Calu3 (cell line): ENCODE measurements around the gene RRP15. TPM values are rescaled to one million over a fixed set of nuclear protein-coding genes. Genes with fewer than 3 reads are reported as not detected.

Experiments
- BruUV-seq: library from RNA; stranded (reverse); fragments of 400-500 nt; replicated peaks from 2 replicates; lab custom pipeline; 2021; lab: Mats Ljungman, UMichigan
- CTCF ChIA-PET: fragments of 300-600 bp; sonication (Branson Sonifier 250); formaldehyde crosslinking; loops from one replicate; lab custom pipeline; 2022; ENCODE audit warnings: antibody characterized with exemption; lab: Charles Lee
- DNase-seq: peaks from one replicate; pipeline ENCODE4 v3.0.0; 2022
- H3K27ac Mint-ChIP-seq: one replicate; pipeline ENCODE4 v1.8.0; 2022; ENCODE audit warnings: mixed read lengths; ENCODE audit not compliant: unreplicated experiment
- H3K27me3 Mint-ChIP-seq: one replicate; pipeline ENCODE4 v1.8.0; 2022; ENCODE audit warnings: mixed read lengths; ENCODE audit not compliant: unreplicated experiment
- H3K36me3 Mint-ChIP-seq: one replicate; pipeline ENCODE4 v1.8.0; 2022; ENCODE audit warnings: mild to moderate bottlenecking, moderate library complexity, mixed read lengths; ENCODE audit not compliant: insufficient read depth, unreplicated experiment
- H3K4me1 Mint-ChIP-seq: one replicate; pipeline ENCODE4 v1.8.0; 2022; ENCODE audit warnings: mild to moderate bottlenecking, low read depth, mixed read lengths; ENCODE audit not compliant: unreplicated experiment
- H3K4me3 Mint-ChIP-seq: one replicate; pipeline ENCODE4 v1.8.0; 2022; ENCODE audit warnings: mild to moderate bottlenecking, low read depth, moderate library complexity, mixed read lengths; ENCODE audit not compliant: unreplicated experiment
- H3K9me3 Mint-ChIP-seq: one replicate; pipeline ENCODE4 v1.8.0; 2022; ENCODE audit warnings: low read depth, mixed read lengths; ENCODE audit not compliant: unreplicated experiment
- CTCF ChIP-seq: fragments of 200-600 bp; IDR thresholded peaks from one replicate; pipeline ENCODE4 v1.8.0; 2022; ENCODE audit warnings: antibody characterized with exemption; ENCODE audit not compliant: unreplicated experiment
- intact Hi-C: fragments of 100-400 bp; cut with micrococcal nuclease; formaldehyde crosslinking; loops from one replicate; pipeline ENCODE4 v1.10.0; 2022; ENCODE audit not compliant: unreplicated experiment
- total RNA-seq: library from RNA; stranded (reverse); gene quantifications from 2 replicates; pipeline ENCODE4 v1.2.3, GENCODE V29; 2022

RRP15 gene
- total RNA-seq, 1 experiment from 2014 or later: 44.0 TPM

- CTCF ChIA-PET: interaction anchor here (0.8 to 1.4 kb wide), 3 partner anchors 11 to 717 kb away, joined by 3 to 4 read pairs (median 4); no protein-coding TSS in a partner anchor
- BruUV-seq: no TSS peak
- H3K27ac Mint-ChIP-seq: peak overlapping the region; percentile 63
- no peak overlapping the region for H3K4me3 Mint-ChIP-seq
- H3K4me1 Mint-ChIP-seq: peaks cover 49% of the 10 kb centered on the region
- DNase-seq: no peak
- no peak for TF ChIP-seq CTCF
- H3K36me3 Mint-ChIP-seq: peaks cover 20% of the 10 kb centered on the region
- no peaks in the 10 kb centered on the region for H3K27me3 Mint-ChIP-seq
- no peaks in the 10 kb centered on the region for H3K9me3 Mint-ChIP-seq
- intact Hi-C loops: loop anchor here (2.0 to 10.0 kb wide), 8 partner anchors 25 to 598 kb away; no protein-coding TSS in a partner anchor
Measured at GRCh38 chr1:218349348-218350034, 64.4 kb downstream of the RRP15 start.

- Mint-ChIP-seq H3K27me3 (no peaks in the 10 kb centered on the region), H3K27ac (peak overlapping the region; percentile 63), H3K36me3 (peaks cover 20% of the 10 kb centered on the region), H3K9me3 (no peaks in the 10 kb centered on the region), H3K4me3 (no peak overlapping the region), H3K4me1 (peaks cover 49% of the 10 kb centered on the region)
- BruUV-seq: no TSS peak
- CTCF ChIA-PET: no interaction called here
- no peak for DNase-seq
- intact Hi-C loops: no loop called here
- TF ChIP-seq CTCF: no peak
Measured at GRCh38 chr1:218350035-218350525, 65.0 kb downstream of the RRP15 start.

DNA sequence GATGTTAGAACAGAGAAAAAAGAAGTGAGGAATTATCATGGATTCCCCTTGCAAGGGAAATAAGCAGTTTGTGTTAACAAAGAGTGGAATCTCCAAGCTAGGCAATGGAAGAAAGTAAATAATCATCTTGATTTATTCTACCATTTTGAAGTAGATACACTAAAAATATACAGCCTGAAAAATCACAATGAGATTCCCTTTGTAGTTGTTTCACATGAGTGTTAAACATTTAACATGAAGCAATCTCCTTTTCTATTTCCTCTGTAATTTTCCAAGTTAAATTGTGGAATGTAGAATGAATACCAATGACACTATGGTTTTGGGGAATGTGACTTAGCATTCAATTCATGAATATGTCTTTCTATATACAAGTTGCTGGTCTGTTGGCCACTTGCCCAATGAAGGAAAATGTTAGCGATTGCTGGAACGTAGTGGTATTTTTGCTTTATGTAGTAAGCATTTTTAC lies 65.7 kb downstream of the RRP15 start:
- no peak overlapping the region for H3K4me3 Mint-ChIP-seq
- CTCF ChIA-PET: no interaction called here
- peaks cover 49% of the 10 kb centered on the region for H3K4me1 Mint-ChIP-seq
- peak overlapping the region; percentile 63 for H3K27ac Mint-ChIP-seq
- DNase-seq: no peak
- no peaks in the 10 kb centered on the region for H3K27me3 Mint-ChIP-seq
- no peaks in the 10 kb centered on the region for H3K9me3 Mint-ChIP-seq
- H3K36me3 Mint-ChIP-seq: peaks cover 20% of the 10 kb centered on the region
- BruUV-seq: no TSS peak
- intact Hi-C loops: no loop called here
- TF ChIP-seq CTCF: no peak

DNA sequence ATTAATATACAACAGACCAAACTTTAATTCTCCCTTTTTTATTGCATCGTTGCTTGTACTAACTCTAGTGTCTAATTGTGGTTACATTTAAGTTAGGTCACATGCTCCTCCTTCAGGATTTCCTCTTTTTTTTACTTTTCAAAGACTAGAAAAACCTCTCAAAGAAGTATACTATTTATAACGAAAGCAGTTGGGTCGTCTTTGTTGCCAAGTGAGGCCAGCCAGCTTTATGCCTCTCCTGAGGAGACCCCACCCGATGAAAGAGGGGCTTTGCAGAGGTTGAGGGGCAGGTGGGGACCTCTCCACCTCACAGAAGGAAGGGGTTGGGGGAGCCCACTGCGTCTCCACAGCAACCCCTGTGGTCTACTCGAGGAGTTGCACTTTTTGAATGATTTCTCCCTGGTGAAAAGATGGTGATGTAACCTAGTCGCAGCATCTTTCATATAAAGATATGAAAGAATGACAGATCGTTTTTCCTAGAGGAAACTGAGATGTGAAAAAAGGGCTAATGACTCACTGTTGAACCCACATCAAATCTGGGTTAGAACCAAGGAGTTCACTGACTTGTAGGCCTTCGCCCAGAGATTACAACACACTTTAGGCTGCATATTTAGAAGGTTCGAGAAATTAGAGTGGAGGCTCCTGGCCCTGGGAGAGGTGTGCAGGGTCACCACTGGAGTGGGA lies 66.4 kb downstream of the RRP15 start:
- Mint-ChIP-seq H3K9me3 (no peaks in the 10 kb centered on the region), H3K4me3 (no peak overlapping the region), H3K36me3 (peaks cover 20% of the 10 kb centered on the region), H3K27me3 (no peaks in the 10 kb centered on the region), H3K27ac (peak overlapping the region; percentile 63), H3K4me1 (peaks cover 49% of the 10 kb centered on the region)
- no peak for DNase-seq
- intact Hi-C loops: no loop called here
- CTCF ChIA-PET: interaction anchor here (0.6 kb wide), 2 partner anchors 12 to 848 kb away, joined by 3 read pairs; no protein-coding TSS in a partner anchor
- no TSS peak for BruUV-seq
- peak; percentile 46 for TF ChIP-seq CTCF
